ENCODE data around the gene CSKMT. TPM values are rescaled to one million over a fixed set of nuclear protein-coding genes. Genes with fewer than 3 reads are reported as not detected.

Gene CSKMT
- total RNA-seq, 1 donor from 2014 or later, result 28.0 TPM

DNA sequence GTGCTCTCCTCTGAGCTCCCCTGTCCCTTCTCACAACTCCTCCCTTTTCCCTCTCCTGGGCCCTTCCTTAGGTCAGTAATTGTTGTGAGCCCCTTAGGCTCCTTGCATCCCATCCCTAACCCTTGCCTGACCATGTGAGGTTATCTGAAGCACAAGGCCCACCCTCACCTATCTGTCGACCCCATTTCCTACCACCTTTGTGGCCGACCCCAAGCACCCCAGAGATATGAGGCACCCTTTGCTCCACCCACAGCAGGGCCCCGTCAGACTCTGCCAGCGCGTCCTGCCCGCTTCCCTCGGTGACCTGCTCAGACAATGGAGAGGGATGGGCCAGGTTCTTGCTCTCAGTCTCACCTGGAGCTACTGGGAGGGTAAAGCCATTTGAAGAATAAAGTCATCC lies 43.7 kb downstream of the CSKMT start:
- H3K9me3 Mint-ChIP-seq, result no peaks in the 10 kb centered on the region
- no peaks in the 10 kb centered on the region for H3K27me3 Mint-ChIP-seq
- peaks cover 22% of the 10 kb centered on the region for H3K36me3 Mint-ChIP-seq
- peaks cover 44% of the 10 kb centered on the region for H3K4me1 Mint-ChIP-seq (ENCODE audit: unreplicated experiment)
- DNase-seq (ENCODE audit: extremely low spot score, unreplicated experiment), result no peak
- TF ChIP-seq CTCF (conservative IDR thresholded peaks at IDR 0.05), result no peak
- peak overlapping the region; percentile 95 for H3K4me3 Mint-ChIP-seq
- peak overlapping the region; percentile 96 for H3K27ac Mint-ChIP-seq

GRCh38 chr11:62709247-62710000 lies 44.3 kb downstream of the CSKMT start:
- no peaks in the 10 kb centered on the region for H3K27me3 Mint-ChIP-seq
- peak; percentile 94 for DNase-seq (ENCODE audit: extremely low spot score, unreplicated experiment)
- H3K4me3 Mint-ChIP-seq, result peak overlapping the region; percentile 95
- H3K36me3 Mint-ChIP-seq, result peaks cover 26% of the 10 kb centered on the region
- H3K27ac Mint-ChIP-seq, result peak overlapping the region; percentile 96
- H3K9me3 Mint-ChIP-seq, result no peaks in the 10 kb centered on the region
- TF ChIP-seq CTCF (conservative IDR thresholded peaks at IDR 0.05), result peak; percentile 17
- peaks cover 49% of the 10 kb centered on the region for H3K4me1 Mint-ChIP-seq (ENCODE audit: unreplicated experiment)

GRCh38 chr11:62710001-62710345 lies 44.9 kb downstream of the CSKMT start:
- TF ChIP-seq CTCF (conservative IDR thresholded peaks at IDR 0.05), result no peak
- Mint-ChIP-seq H3K4me1 (ENCODE audit: unreplicated experiment) (peaks cover 49% of the 10 kb centered on the region), H3K27ac (peak overlapping the region; percentile 96), H3K4me3 (peak overlapping the region; percentile 95), H3K27me3 (no peaks in the 10 kb centered on the region), H3K9me3 (no peaks in the 10 kb centered on the region), H3K36me3 (peaks cover 26% of the 10 kb centered on the region)
- DNase-seq (ENCODE audit: extremely low spot score, unreplicated experiment), result no peak

DNA sequence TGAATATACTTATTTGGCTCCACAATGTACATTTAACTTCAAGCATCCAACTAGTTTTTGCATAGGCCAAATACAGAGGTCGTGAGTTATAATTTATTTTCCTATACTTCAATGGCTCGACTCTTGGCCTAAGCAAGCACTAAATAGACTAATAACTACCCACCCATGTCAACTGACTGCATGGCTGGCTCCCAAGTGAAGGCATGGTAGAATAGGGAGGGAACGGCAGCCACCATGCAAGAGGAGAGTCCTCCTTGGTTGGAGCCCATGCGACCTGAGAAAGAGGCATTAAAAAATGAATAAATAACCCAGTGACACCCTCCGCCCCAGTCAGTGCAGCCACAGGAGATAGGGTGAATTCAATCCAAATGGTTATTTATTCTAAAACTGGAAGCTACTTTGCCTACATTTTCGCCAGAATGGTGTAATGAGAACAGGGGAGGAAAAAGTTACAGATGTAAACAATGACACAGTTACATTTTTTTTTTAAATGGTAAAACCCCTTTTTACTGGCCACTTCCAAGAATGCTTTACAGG lies 47.2 kb downstream of the CSKMT start:
- no peak for DNase-seq (ENCODE audit: extremely low spot score, unreplicated experiment)
- peaks cover 43% of the 10 kb centered on the region for H3K36me3 Mint-ChIP-seq
- no peak for TF ChIP-seq CTCF (conservative IDR thresholded peaks at IDR 0.05)
- H3K27ac Mint-ChIP-seq, result peak overlapping the region; percentile 97
- H3K9me3 Mint-ChIP-seq, result no peaks in the 10 kb centered on the region
- peaks cover 36% of the 10 kb centered on the region for H3K4me1 Mint-ChIP-seq (ENCODE audit: unreplicated experiment)
- H3K4me3 Mint-ChIP-seq, result peak overlapping the region; percentile 13
- H3K27me3 Mint-ChIP-seq, result no peaks in the 10 kb centered on the region

DNA sequence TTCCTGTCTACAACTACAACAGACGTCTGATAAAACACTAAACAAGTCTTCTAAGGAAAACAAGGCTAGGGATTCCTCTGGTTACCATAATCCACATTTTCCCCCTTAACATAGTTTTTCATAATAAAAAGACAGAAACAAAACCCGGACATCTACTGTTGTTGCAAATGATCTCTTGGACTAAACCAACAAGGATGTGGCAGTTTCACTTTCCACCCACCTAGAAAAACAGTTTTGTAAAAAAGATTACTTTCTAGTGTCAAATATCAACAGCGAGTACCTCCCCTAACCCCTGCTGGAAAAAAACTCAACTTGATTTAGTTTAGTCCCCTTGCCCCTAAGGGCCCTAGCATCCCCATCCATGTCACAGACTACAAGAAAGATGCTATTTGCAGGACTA lies 47.7 kb downstream of the CSKMT start:
- H3K27me3 Mint-ChIP-seq, result no peaks in the 10 kb centered on the region
- H3K4me1 Mint-ChIP-seq (ENCODE audit: unreplicated experiment), result peaks cover 35% of the 10 kb centered on the region
- TF ChIP-seq CTCF (conservative IDR thresholded peaks at IDR 0.05), result no peak

More for the DNA sequence above, 47.7 kb downstream of the CSKMT start:
- H3K4me3 Mint-ChIP-seq, result peak overlapping the region; percentile 6
- peaks cover 45% of the 10 kb centered on the region for H3K36me3 Mint-ChIP-seq
- peak overlapping the region; percentile 97 for H3K27ac Mint-ChIP-seq
- no peak for DNase-seq (ENCODE audit: extremely low spot score, unreplicated experiment)
- H3K9me3 Mint-ChIP-seq, result no peaks in the 10 kb centered on the region

Data from type B pancreatic cell (in vitro differentiated cells).